DOHH2 (cell line): ENCODE results near the gene ESPN.

ENCODE experiments used
- H3F3A ChIP-seq: fragments of 200-600 bp; sonication (generic), shearing (Covaris generic); 2 replicates; pipeline ENCODE4 v1.6.0; 2016; ENCODE audit warnings: antibody characterized with exemption, mild to moderate bottlenecking; ENCODE audit not compliant: control insufficient read depth, insufficient read depth
- H3K27ac ChIP-seq: fragments of 200-600 bp; sonication (generic); 2 replicates; pipeline ENCODE4 v1.5.1; 2014; ENCODE audit warnings: low read depth, mild to moderate bottlenecking, low read length, moderate library complexity
- H3K27me3 ChIP-seq: fragments of 200-600 bp; sonication (generic); 2 replicates; pipeline ENCODE4 v1.6.1; 2014; ENCODE audit warnings: mild to moderate bottlenecking, low read length, mixed read lengths; ENCODE audit not compliant: control insufficient read depth
- H3K36me3 ChIP-seq: fragments of 200-600 bp; sonication (generic); 2 replicates; pipeline ENCODE4 v1.6.1; 2014; ENCODE audit warnings: mild to moderate bottlenecking, low read length, moderate library complexity, mixed read lengths; ENCODE audit not compliant: control insufficient read depth
- H3K4me1 ChIP-seq: fragments of 200-600 bp; sonication (generic); 2 replicates; pipeline ENCODE4 v1.6.1; 2014; ENCODE audit warnings: mild to moderate bottlenecking, low read length, mixed read lengths; ENCODE audit not compliant: control insufficient read depth
- H3K4me2 ChIP-seq: fragments of 200-600 bp; sonication (generic); 2 replicates; pipeline ENCODE4 v1.6.0; 2014; ENCODE audit warnings: mild to moderate bottlenecking, low read length, moderate library complexity
- H3K4me3 ChIP-seq: fragments of 200-600 bp; sonication (generic); 2 replicates; pipeline ENCODE4 v1.5.1; 2014; ENCODE audit warnings: mild to moderate bottlenecking, low read length, mixed read lengths
- H3K79me2 ChIP-seq: fragments of 200-600 bp; sonication (generic); 2 replicates; pipeline ENCODE4 v1.6.1; 2014; ENCODE audit warnings: mild to moderate bottlenecking, low read length, mixed read lengths; ENCODE audit not compliant: control insufficient read depth
- H3K9me2 ChIP-seq: fragments of 200-600 bp; sonication (generic); replicated peaks from 2 replicates; pipeline ENCODE4 v1.6.1; 2014; ENCODE audit warnings: mild to moderate bottlenecking, low read length, mixed read lengths; ENCODE audit not compliant: control insufficient read depth
- H3K9me3 ChIP-seq: fragments of 200-600 bp; sonication (generic); 2 replicates; pipeline ENCODE4 v1.6.1; 2014; ENCODE audit warnings: antibody characterized with exemption, low read length, mixed read lengths; ENCODE audit not compliant: control insufficient read depth, insufficient read depth
- H4K20me1 ChIP-seq: fragments of 200-600 bp; sonication (generic); 2 replicates; pipeline ENCODE4 v1.6.0; 2014; ENCODE audit warnings: low read depth, mild to moderate bottlenecking, antibody characterized with exemption, low read length, moderate library complexity; ENCODE audit not compliant: control insufficient read depth, insufficient read depth
- CTCF ChIP-seq: fragments of 200-600 bp; sonication (generic); IDR thresholded peaks from one replicate; pipeline ENCODE4 v1.5.1; 2014; ENCODE audit warnings: antibody characterized with exemption, mild to moderate bottlenecking, low read depth, low read length; ENCODE audit not compliant: poor library complexity, severe bottlenecking
- EZH2phosphoT487 ChIP-seq: fragments of 200-600 bp; sonication (generic); IDR thresholded peaks from 2 replicates; pipeline ENCODE4 v1.6.1; 2017; ENCODE audit warnings: borderline replicate concordance, mild to moderate bottlenecking, antibody characterized with exemption, low read length, moderate library complexity, mixed read lengths

The ESPN gene

GRCh38 chr1:6409733-6410132 is 14.8 kb upstream of the ESPN start:
- H3K27ac ChIP-seq: no peak overlapping the region
- no peak overlapping the region for H3K4me3 ChIP-seq
- H3K9me2 ChIP-seq: no peaks in the 10 kb centered on the region
- H3K4me1 ChIP-seq: no peaks in the 10 kb centered on the region
- H3K79me2 ChIP-seq: no peaks in the 10 kb centered on the region
- no peaks in the 10 kb centered on the region for H3K36me3 ChIP-seq
- H4K20me1 ChIP-seq: no peaks in the 10 kb centered on the region; the same call in 1 of the 2 replicates
- H3K4me2 ChIP-seq: no peak overlapping the region
- H3K9me3 ChIP-seq: no peaks in the 10 kb centered on the region
- no peaks in the 10 kb centered on the region for H3F3A ChIP-seq
- no peak for TF ChIP-seq EZH2phosphoT487
- TF ChIP-seq CTCF: no peak
- peaks cover 17% of the 10 kb centered on the region for H3K27me3 ChIP-seq

- H3K9me3 ChIP-seq: no peaks in the 10 kb centered on the region
- H3K4me2 ChIP-seq: no peak overlapping the region
- H3K9me2 ChIP-seq: no peaks in the 10 kb centered on the region
- H3K27ac ChIP-seq: no peak overlapping the region
- H3K27me3 ChIP-seq: peaks cover 21% of the 10 kb centered on the region
- H3K79me2 ChIP-seq: no peaks in the 10 kb centered on the region
- TF ChIP-seq EZH2phosphoT487 (no peak), CTCF (no peak)
- H4K20me1 ChIP-seq: no peaks in the 10 kb centered on the region; the same call in 1 of the 2 replicates
- H3F3A ChIP-seq: no peaks in the 10 kb centered on the region
- H3K4me3 ChIP-seq: no peak overlapping the region
- H3K4me1 ChIP-seq: no peaks in the 10 kb centered on the region
- no peaks in the 10 kb centered on the region for H3K36me3 ChIP-seq
Observed at GRCh38 chr1:6410248-6410893, 14.2 kb upstream of the ESPN start.

- Histone ChIP-seq H3K79me2 (no peaks in the 10 kb centered on the region), H3K4me1 (no peaks in the 10 kb centered on the region), H3K4me2 (no peak overlapping the region), H3F3A (no peaks in the 10 kb centered on the region), H4K20me1 (no peaks in the 10 kb centered on the region), H3K4me3 (no peak overlapping the region), H3K27me3 (peaks cover 18% of the 10 kb centered on the region), H3K9me3 (no peaks in the 10 kb centered on the region), H3K27ac (no peak overlapping the region), H3K9me2 (no peaks in the 10 kb centered on the region), H3K36me3 (no peaks in the 10 kb centered on the region)
- TF ChIP-seq CTCF (no peak), EZH2phosphoT487 (no peak)
Observed at GRCh38 chr1:6412896-6413295, 11.7 kb upstream of the ESPN start.
